Smooth muscle cell of the pulmonary artery (primary cell): Measurements from ENCODE around the gene HAUS6. TPM values are rescaled to one million over a fixed set of nuclear protein-coding genes. Genes with fewer than 3 reads are reported as not detected.

Experiments
- total RNA-seq: library from RNA; depleted of rRNA; stranded (reverse); fragments of >200 nt; gene quantifications from 2 replicates; pipeline ENCODE4 v1.2.3, GENCODE V29; 2014

HAUS6 gene, protein sequence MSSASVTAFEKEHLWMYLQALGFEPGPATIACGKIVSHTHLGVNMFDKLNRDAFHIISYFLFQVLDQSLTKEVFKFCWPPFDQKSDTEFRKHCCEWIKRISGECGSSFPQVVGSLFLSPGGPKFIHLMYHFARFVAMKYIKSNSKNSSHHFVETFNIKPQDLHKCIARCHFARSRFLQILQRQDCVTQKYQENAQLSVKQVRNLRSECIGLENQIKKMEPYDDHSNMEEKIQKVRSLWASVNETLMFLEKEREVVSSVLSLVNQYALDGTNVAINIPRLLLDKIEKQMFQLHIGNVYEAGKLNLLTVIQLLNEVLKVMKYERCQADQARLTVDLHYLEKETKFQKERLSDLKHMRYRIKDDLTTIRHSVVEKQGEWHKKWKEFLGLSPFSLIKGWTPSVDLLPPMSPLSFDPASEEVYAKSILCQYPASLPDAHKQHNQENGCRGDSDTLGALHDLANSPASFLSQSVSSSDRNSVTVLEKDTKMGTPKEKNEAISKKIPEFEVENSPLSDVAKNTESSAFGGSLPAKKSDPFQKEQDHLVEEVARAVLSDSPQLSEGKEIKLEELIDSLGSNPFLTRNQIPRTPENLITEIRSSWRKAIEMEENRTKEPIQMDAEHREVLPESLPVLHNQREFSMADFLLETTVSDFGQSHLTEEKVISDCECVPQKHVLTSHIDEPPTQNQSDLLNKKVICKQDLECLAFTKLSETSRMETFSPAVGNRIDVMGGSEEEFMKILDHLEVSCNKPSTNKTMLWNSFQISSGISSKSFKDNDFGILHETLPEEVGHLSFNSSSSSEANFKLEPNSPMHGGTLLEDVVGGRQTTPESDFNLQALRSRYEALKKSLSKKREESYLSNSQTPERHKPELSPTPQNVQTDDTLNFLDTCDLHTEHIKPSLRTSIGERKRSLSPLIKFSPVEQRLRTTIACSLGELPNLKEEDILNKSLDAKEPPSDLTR
- 10.3 and 10.9 TPM in 2 replicates for total RNA-seq

DNA sequence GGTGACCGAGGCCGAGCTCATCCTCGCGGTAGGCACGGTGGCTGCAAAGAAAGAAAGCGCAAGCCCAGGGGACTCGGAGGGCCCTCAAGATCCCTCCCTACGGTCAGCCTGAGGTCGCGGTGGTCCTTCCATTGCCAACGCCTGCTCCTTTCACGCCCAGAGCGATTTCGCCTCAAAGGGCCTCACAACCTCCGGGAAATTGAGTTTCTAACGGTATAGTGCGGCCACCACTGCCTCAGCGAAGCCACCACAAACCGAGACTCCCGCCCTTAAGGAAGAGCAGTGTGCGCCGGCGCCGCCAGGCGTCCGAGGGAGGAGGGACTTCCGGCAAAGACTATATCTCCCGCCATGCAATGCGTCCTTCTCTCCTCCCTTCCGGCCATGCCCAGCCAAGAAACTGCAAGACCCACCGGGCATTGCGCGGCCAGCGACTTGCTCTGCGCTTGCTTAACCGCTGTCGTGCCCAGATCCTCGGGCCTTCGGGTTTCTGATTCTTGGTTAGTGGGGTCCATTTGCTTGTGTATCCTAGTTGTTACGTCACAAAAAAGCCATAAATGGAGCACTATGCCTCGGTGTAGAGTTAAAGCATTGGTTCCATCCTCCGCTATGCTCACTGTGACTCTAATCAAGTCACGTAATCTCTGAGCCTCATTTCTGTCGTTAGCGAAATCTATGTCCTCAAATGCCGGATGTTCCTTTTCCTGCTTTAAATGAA is at the start of gene HAUS6:
Gene HAUS6, minus strand, starts transcription at position 274 of the 715 bp plus-strand sequence. Its CDS starts 253 bp downstream, at position 21.

DNA sequence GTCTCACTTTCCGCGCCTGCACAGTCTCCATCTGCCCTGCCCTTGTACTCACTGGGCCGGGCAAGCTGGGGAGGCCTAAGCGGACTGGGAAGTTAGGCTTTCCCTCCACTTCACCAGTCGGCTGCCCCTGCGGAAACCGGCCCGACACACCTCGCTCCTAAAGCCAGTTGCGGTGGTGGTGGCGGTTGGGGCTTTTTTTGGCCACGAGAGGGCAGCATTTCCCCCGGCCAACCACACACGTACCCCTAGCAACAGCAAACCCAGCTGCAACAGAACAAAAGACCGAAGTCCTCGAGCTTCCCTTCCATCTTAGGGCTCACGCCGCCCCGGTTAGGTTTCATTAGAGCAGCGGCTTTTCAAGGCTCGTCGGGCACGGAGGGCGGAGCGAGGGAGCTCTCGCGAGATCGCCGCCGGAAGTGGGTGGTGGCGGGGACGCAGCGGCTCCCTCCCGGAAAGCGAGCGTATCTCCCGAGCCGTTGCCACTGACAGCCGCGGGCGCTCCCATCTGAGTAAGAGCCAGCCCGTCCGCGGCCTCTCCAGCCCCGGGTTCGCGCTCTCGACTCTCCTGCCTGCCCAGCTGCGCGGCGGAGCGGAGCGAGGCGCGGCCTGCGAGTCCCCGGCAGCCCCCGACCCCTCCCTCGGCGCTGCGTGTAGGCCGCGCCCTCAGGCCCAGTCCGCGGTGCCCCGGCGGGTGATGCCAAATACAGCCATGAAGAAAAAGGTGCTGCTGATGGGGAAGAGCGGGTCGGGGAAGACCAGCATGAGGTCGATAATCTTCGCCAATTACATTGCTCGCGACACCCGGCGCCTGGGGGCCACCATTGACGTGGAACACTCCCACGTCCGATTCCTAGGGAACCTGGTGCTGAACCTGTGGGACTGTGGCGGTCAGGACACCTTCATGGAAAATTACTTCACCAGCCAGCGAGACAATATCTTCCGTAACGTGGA is 53.5 kb downstream of the HAUS6 start, which contains the start of gene RRAGA:
Gene RRAGA, plus strand, starts transcription at position 462 of the 951 bp plus-strand sequence. Its CDS starts 233 bp downstream, at position 695.

DNA sequence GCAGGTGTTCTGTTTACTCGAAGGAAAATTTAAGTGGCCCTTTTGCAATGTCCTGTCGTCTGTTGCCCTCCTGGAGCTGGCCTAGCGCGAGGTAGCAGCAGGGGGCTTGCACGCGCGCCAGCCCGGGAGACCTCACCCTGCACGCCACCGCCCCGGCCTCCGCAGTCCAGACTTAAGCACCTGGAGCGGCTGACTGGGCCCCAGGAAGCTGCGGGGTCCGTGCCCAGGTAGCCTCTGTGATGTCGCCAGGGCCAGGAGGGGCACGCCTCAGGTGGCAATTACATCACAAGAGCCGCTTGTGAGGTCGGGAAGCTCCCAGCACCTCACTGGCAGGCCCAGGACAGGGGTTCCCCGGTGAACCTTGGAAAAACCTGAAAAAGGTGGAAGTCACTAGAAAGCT is 69.7 kb downstream of the HAUS6 start, which contains the start of gene SAXO1:
Gene SAXO1, minus strand, starts transcription at position 195 of the 400 bp plus-strand sequence. CDS start 301 bp downstream, outside the sequence.

Other genes with a start within 250 kb of the HAUS6 start
- under 0.01 TPM in 1 of 2 replicates, not detected in the other for gene SAXO1, start 69.7 kb downstream of the HAUS6 start, total RNA-seq
- 56.3 and 82.4 TPM in 2 replicates for gene RRAGA, start 53.5 kb downstream of the HAUS6 start, total RNA-seq
- 105 and 288 TPM in 2 replicates for gene PLIN2, start 24.6 kb upstream of the HAUS6 start, total RNA-seq
- 44.4 and 64.9 TPM in 2 replicates for gene DENND4C, start 127.8 kb upstream of the HAUS6 start, total RNA-seq